Caco-2 (cell line): ENCODE results near the gene CDKL5. TPM values are rescaled to one million over a fixed set of nuclear protein-coding genes. Genes with fewer than 3 reads are reported as not detected.

ENCODE experiments used
- BruUV-seq: library from RNA; stranded (reverse); fragments of 400-500 nt; replicated peaks from 2 replicates; lab custom pipeline; 2021; lab: Mats Ljungman, UMichigan
- CTCF ChIA-PET: fragments of 300-600 bp; sonication (Branson Sonifier 250); formaldehyde crosslinking; loops from one replicate; lab custom pipeline; 2022; ENCODE audit warnings: antibody characterized with exemption; lab: Charles Lee
- POLR2A ChIA-PET: fragments of 300-600 bp; sonication (Branson Sonifier 250); formaldehyde crosslinking; loops from one replicate; lab custom pipeline; 2022; ENCODE audit warnings: antibody characterized with exemption; lab: Charles Lee
- DNase-seq, 2 experiments: peaks; one replicate each; pipeline versions ENCODE4 v3.0.0 to v3.0.0-alpha.2; 2020 to 2022
- H3K27me3 ChIP-seq: replicated peaks from 2 replicates; pipeline ENCODE4 v1.6.0; 2011; ENCODE audit warnings: low read length; ENCODE audit not compliant: control insufficient read depth, insufficient read depth
- H3K36me3 ChIP-seq: 2 replicates; pipeline ENCODE4 v1.5.1; 2011; ENCODE audit warnings: low read length; ENCODE audit not compliant: control insufficient read depth, insufficient read depth
- H3K4me1 ChIP-seq: fragments of 250-450 bp; sonication (Bioruptor Pico); 2 replicates; pipeline ENCODE4 v1.5.1; 2020; ENCODE audit warnings: mild to moderate bottlenecking
- H3K4me3 ChIP-seq: 2 replicates; pipeline ENCODE4 v1.5.1; 2011; ENCODE audit warnings: low read depth, mild to moderate bottlenecking, control low read depth, low read length
- H3K9me3 ChIP-seq: fragments of 250-450 bp; sonication (Bioruptor Pico); 2 replicates; pipeline ENCODE4 v1.5.1; 2020; ENCODE audit warnings: mild to moderate bottlenecking, moderate library complexity
- H3K27ac Mint-ChIP-seq: one replicate; pipeline ENCODE4 v1.8.0; 2022; ENCODE audit warnings: mixed read lengths; ENCODE audit not compliant: unreplicated experiment
- H3K27me3 Mint-ChIP-seq: one replicate; pipeline ENCODE4 v1.8.0; 2022; ENCODE audit warnings: mixed read lengths; ENCODE audit not compliant: insufficient read depth, unreplicated experiment
- H3K36me3 Mint-ChIP-seq: one replicate; pipeline ENCODE4 v1.8.0; 2022; ENCODE audit warnings: mild to moderate bottlenecking, mixed read lengths; ENCODE audit not compliant: insufficient read depth, unreplicated experiment
- H3K4me1 Mint-ChIP-seq: one replicate; pipeline ENCODE4 v1.8.0; 2022; ENCODE audit warnings: low read depth, mixed read lengths; ENCODE audit not compliant: unreplicated experiment
- H3K4me3 Mint-ChIP-seq: one replicate; pipeline ENCODE4 v1.8.0; 2022; ENCODE audit warnings: mild to moderate bottlenecking, moderate library complexity, mixed read lengths; ENCODE audit not compliant: unreplicated experiment
- H3K9me3 Mint-ChIP-seq: one replicate; pipeline ENCODE4 v1.8.0; 2022; ENCODE audit warnings: mixed read lengths; ENCODE audit not compliant: unreplicated experiment
- intact Hi-C: fragments of 100-400 bp; cut with micrococcal nuclease; formaldehyde crosslinking; loops from one replicate; pipeline ENCODE4 v1.10.0; 2022; ENCODE audit not compliant: unreplicated experiment
- total RNA-seq: library from RNA; stranded (reverse); gene quantifications from 2 replicates; pipeline ENCODE4 v1.2.3, GENCODE V29; 2022
- TF ChIP-seq, protein P1 (sequence below), 2 experiments: fragments of 200-600 bp in 1 of 2; IDR thresholded peaks; 1 replicate in 1 of 2; 2 replicates in 1 of 2; pipeline versions ENCODE4 v1.5.1 to v1.8.0; 2011 to 2022; ENCODE audit warnings: antibody characterized with exemption in 1 of 2, control low read depth in 1 of 2, inconsistent platforms in 1 of 2, low read depth in 1 of 2, low read length in 1 of 2, mild to moderate bottlenecking in 1 of 2, moderate library complexity in 1 of 2; ENCODE audit not compliant: insufficient read depth in 1 of 2, severe bottlenecking in 1 of 2, unreplicated experiment in 1 of 2

CDKL5 gene
- total RNA-seq, 1 experiment from 2014 or later = 23.7 TPM

GRCh38 chrX:18591834-18592233 lies 166.4 kb downstream of the CDKL5 start:
- Mint-ChIP-seq H3K27me3 (no peaks in the 10 kb centered on the region), H3K36me3 (peaks cover 28% of the 10 kb centered on the region), H3K9me3 (no peaks in the 10 kb centered on the region), H3K27ac (peak overlapping the region; percentile 25), H3K4me3 (no peak overlapping the region), H3K4me1 (peaks cover 24% of the 10 kb centered on the region)
- ChIA-PET POLR2A (no interaction called here), CTCF (no interaction called here)
- TF ChIP-seq, protein P1, sequence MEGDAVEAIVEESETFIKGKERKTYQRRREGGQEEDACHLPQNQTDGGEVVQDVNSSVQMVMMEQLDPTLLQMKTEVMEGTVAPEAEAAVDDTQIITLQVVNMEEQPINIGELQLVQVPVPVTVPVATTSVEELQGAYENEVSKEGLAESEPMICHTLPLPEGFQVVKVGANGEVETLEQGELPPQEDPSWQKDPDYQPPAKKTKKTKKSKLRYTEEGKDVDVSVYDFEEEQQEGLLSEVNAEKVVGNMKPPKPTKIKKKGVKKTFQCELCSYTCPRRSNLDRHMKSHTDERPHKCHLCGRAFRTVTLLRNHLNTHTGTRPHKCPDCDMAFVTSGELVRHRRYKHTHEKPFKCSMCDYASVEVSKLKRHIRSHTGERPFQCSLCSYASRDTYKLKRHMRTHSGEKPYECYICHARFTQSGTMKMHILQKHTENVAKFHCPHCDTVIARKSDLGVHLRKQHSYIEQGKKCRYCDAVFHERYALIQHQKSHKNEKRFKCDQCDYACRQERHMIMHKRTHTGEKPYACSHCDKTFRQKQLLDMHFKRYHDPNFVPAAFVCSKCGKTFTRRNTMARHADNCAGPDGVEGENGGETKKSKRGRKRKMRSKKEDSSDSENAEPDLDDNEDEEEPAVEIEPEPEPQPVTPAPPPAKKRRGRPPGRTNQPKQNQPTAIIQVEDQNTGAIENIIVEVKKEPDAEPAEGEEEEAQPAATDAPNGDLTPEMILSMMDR (IDR thresholded peaks at IDR 0.05; ENCODE audit: insufficient read depth in 1 of 2, low read depth in 1 of 2, low read length in 1 of 2, severe bottlenecking in 1 of 2, unreplicated experiment in 1 of 2) = no peak
- Histone ChIP-seq H3K27me3 (no peaks in the 10 kb centered on the region), H3K4me3 (no peak overlapping the region), H3K9me3 (no peaks in the 10 kb centered on the region), H3K4me1 (no peaks in the 10 kb centered on the region), H3K36me3 (no peaks in the 10 kb centered on the region)
- DNase-seq = no peak
- BruUV-seq = no TSS peak
- intact Hi-C loops = no loop called here

- Histone ChIP-seq H3K9me3 (no peaks in the 10 kb centered on the region), H3K4me1 (no peaks in the 10 kb centered on the region), H3K36me3 (no peaks in the 10 kb centered on the region; the same call in 1 of the 2 replicates), H3K4me3 (no peak overlapping the region), H3K27me3 (no peaks in the 10 kb centered on the region)
- TF ChIP-seq, protein P1 (IDR thresholded peaks at IDR 0.05; ENCODE audit: insufficient read depth in 1 of 2, low read depth in 1 of 2, low read length in 1 of 2, severe bottlenecking in 1 of 2, unreplicated experiment in 1 of 2) = no peak
- Mint-ChIP-seq H3K27me3 (no peaks in the 10 kb centered on the region), H3K9me3 (no peaks in the 10 kb centered on the region), H3K36me3 (peaks cover 31% of the 10 kb centered on the region), H3K27ac (no peak overlapping the region), H3K4me3 (no peak overlapping the region), H3K4me1 (peaks cover 24% of the 10 kb centered on the region)
- DNase-seq = no peak
- POLR2A ChIA-PET = no interaction called here
- CTCF ChIA-PET = no interaction called here
- intact Hi-C loops = no loop called here
- no TSS peak for BruUV-seq
Measured at GRCh38 chrX:18594079-18594478, 168.7 kb downstream of the CDKL5 start.

DNA sequence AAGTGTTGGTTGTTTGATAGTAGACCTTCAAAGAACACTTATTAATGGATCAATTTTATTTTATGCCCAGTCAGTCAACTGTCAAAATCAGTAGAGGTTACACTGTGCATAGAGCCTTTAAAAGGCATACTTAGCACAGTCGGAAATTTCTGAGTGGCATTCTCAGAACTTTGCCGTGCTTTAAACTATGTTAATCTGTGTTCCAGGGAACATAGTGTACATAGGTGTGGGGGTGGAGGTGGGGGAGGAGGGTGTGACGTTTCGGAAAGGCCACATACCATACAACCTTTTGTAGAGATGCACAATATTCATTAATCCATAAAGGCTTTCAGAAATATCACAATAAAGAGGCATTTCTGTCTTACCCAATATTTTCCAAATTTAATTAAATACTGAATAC lies 170.7 kb downstream of the CDKL5 start:
- CTCF ChIA-PET = no interaction called here
- peaks cover 22% of the 10 kb centered on the region for H3K36me3 Mint-ChIP-seq
- H3K27me3 Mint-ChIP-seq = no peaks in the 10 kb centered on the region
- H3K27ac Mint-ChIP-seq = no peak overlapping the region
- intact Hi-C loops = no loop called here
- no peak for DNase-seq
- H3K4me3 ChIP-seq = no peak overlapping the region
- no peaks in the 10 kb centered on the region for H3K9me3 ChIP-seq
- no peaks in the 10 kb centered on the region for H3K9me3 Mint-ChIP-seq
- H3K4me3 Mint-ChIP-seq = no peak overlapping the region
- H3K27me3 ChIP-seq = no peaks in the 10 kb centered on the region
- POLR2A ChIA-PET = no interaction called here
- H3K36me3 ChIP-seq = no peaks in the 10 kb centered on the region; the same call in 1 of the 2 replicates
- no peaks in the 10 kb centered on the region for H3K4me1 ChIP-seq
- peaks cover 15% of the 10 kb centered on the region for H3K4me1 Mint-ChIP-seq
- no TSS peak for BruUV-seq
- TF ChIP-seq, protein P1 (IDR thresholded peaks at IDR 0.05; ENCODE audit: insufficient read depth in 1 of 2, low read depth in 1 of 2, low read length in 1 of 2, severe bottlenecking in 1 of 2, unreplicated experiment in 1 of 2) = no peak
